ENCODE results near the gene LZTR1.

DNA sequence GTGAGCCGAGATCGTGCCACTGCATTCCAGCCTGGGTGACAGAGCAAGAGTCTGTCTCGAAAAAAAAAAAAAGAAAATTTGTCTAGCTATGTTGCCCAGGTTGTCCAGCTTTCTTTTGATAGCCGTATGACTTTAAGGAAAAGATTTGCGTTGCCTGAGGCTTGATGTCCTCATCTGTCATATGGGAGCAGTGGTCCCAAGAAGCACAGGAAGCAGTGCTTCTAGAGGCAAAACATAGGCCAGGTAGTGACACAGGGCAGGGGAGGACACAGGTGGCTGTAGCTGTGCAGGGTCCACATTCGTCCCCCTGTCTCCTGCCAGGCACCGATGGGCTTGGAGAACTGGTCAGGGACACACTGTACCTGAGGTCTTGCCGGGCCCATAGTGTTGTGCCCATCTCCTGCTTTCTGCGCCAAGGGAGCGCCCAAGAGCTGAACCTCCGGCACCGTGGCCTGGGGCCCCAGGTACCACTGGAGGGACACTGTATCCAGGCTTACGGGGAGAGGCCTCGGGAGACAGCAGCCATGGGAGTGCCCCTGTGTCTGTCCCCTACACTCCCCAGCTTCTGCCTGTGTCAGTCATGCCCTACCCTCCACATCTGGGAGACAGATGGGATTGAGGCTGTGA is 65.1 kb downstream of the LZTR1 start:
- TF ChIP-seq, protein P1, sequence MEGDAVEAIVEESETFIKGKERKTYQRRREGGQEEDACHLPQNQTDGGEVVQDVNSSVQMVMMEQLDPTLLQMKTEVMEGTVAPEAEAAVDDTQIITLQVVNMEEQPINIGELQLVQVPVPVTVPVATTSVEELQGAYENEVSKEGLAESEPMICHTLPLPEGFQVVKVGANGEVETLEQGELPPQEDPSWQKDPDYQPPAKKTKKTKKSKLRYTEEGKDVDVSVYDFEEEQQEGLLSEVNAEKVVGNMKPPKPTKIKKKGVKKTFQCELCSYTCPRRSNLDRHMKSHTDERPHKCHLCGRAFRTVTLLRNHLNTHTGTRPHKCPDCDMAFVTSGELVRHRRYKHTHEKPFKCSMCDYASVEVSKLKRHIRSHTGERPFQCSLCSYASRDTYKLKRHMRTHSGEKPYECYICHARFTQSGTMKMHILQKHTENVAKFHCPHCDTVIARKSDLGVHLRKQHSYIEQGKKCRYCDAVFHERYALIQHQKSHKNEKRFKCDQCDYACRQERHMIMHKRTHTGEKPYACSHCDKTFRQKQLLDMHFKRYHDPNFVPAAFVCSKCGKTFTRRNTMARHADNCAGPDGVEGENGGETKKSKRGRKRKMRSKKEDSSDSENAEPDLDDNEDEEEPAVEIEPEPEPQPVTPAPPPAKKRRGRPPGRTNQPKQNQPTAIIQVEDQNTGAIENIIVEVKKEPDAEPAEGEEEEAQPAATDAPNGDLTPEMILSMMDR (IDR thresholded peaks at IDR 0.05), result no peak
- no peak for TF ChIP-seq POLR2A (IDR thresholded peaks at IDR 0.05)
